GM23248 (cell line): ENCODE measurements around the gene USP10. TPM values are rescaled to one million over a fixed set of nuclear protein-coding genes. Genes with fewer than 3 reads are reported as not detected.

Experiments used
- DNase-seq: peaks from one replicate; pipeline ENCODE4 v3.0.0-alpha.2; 2015
- H2AFZ ChIP-seq: fragments of 200-600 bp; sonication (generic); 2 replicates; pipeline ENCODE4 v1.6.1; 2016; ENCODE audit warnings: antibody characterized with exemption
- H3F3A ChIP-seq: fragments of 200-600 bp; sonication (generic); 2 replicates; pipeline ENCODE4 v1.6.1; 2016; ENCODE audit warnings: mild to moderate bottlenecking, antibody characterized with exemption, mixed run types; ENCODE audit not compliant: insufficient read depth
- H3K27ac ChIP-seq: fragments of 200-600 bp; sonication (generic); 2 replicates; pipeline ENCODE4 v1.5.1; 2016; ENCODE audit warnings: mild to moderate bottlenecking
- H3K27me3 ChIP-seq: fragments of 200-600 bp; sonication (generic); replicated peaks from 2 replicates; pipeline ENCODE4 v1.6.1; 2016; ENCODE audit warnings: mild to moderate bottlenecking; ENCODE audit not compliant: insufficient read depth
- H3K36me3 ChIP-seq: fragments of 200-600 bp; sonication (generic); 2 replicates; pipeline ENCODE4 v1.6.1; 2016; ENCODE audit warnings: low read depth, mild to moderate bottlenecking
- H3K4me1 ChIP-seq: fragments of 200-600 bp; sonication (generic); 2 replicates; pipeline ENCODE4 v1.6.1; 2016; ENCODE audit warnings: mild to moderate bottlenecking; ENCODE audit not compliant: insufficient read depth
- H3K4me2 ChIP-seq: fragments of 200-600 bp; sonication (generic); one replicate; pipeline ENCODE4 v1.6.1; 2016; ENCODE audit warnings: mild to moderate bottlenecking; ENCODE audit not compliant: unreplicated experiment
- H3K4me3 ChIP-seq: fragments of 200-600 bp; sonication (generic); 2 replicates; pipeline ENCODE4 v1.5.1; 2016; ENCODE audit warnings: mild to moderate bottlenecking
- H3K79me2 ChIP-seq: fragments of 200-600 bp; sonication (generic); 2 replicates; pipeline ENCODE4 v1.6.1; 2016; ENCODE audit warnings: mild to moderate bottlenecking; ENCODE audit not compliant: insufficient read depth
- H3K9ac ChIP-seq: fragments of 200-600 bp; sonication (generic); 2 replicates; pipeline ENCODE4 v1.6.1; 2016; ENCODE audit warnings: mild to moderate bottlenecking
- H3K9me2 ChIP-seq: fragments of 200-600 bp; sonication (generic); 2 replicates; pipeline ENCODE4 v1.6.1; 2016; ENCODE audit warnings: mixed run types, mild to moderate bottlenecking, moderate library complexity; ENCODE audit not compliant: insufficient read depth
- H3K9me3 ChIP-seq: fragments of 200-600 bp; sonication (generic); one replicate; pipeline ENCODE4 v1.6.1; 2017; ENCODE audit warnings: low read depth
- H4K20me1 ChIP-seq: fragments of 200-600 bp; sonication (generic); 2 replicates; pipeline ENCODE4 v1.6.0; 2016; ENCODE audit not compliant: insufficient read depth
- EZH2 ChIP-seq: fragments of 200-600 bp; sonication (generic); IDR thresholded peaks from 2 replicates; pipeline ENCODE4 v1.6.1; 2018; ENCODE audit warnings: antibody characterized with exemption, mild to moderate bottlenecking; ENCODE audit not compliant: insufficient read depth, poor library complexity, severe bottlenecking
- EZH2phosphoT487 ChIP-seq: fragments of 200-600 bp; sonication (generic); IDR thresholded peaks from 2 replicates; pipeline ENCODE4 v1.6.1; 2018; ENCODE audit warnings: antibody characterized with exemption, moderate library complexity, mild to moderate bottlenecking, low read depth; ENCODE audit not compliant: insufficient read depth
- WGBS, 2 experiments: methylation state at CpG; one replicate each; pipeline ENCODE4 v1.1.6; 2015 to 2017; ENCODE audit warnings: low lambda C conversion rate in 2 of 2, low coverage in 1 of 2; ENCODE audit errors: missing lambda C conversion rate in 2 of 2; 5-methylcytosine and 5-hydroxymethylcytosine counted together
- in situ Hi-C: fragments of 300-500 bp; cut with MboI; formaldehyde crosslinking; loops from 2 replicates; pipeline ENCODE4 v1.15.0; 2020
- polyA plus RNA-seq: library from polyadenylated mRNA; unstranded; fragments of >200 nt; fragmentation: Nextera tagmentation; extraction: Ambion mirVana; gene quantifications from 2 replicates; pipeline ENCODE4 v1.2.1, GENCODE V29; 2016
- total RNA-seq: library from RNA; depleted of rRNA; stranded (reverse); fragments of >200 nt; shearing (Covaris generic); gene quantifications from 2 replicates; pipeline ENCODE4 v1.2.3, GENCODE V29; 2014

The USP10 gene
- total and polyA plus RNA-seq, 2 experiments from 2014 or later: 48.3 to 74.0 TPM

GRCh38 chr16:84804326-84804725 is 104.5 kb downstream of the USP10 start:
- 83 to 87% methylated on average over 10 of the region's 10 CpGs for WGBS, 2 experiments
- DNase-seq: no peak
- H3F3A ChIP-seq: 0 out of 2 replicates have a peak, but pooled peaks cover 8% of the 10 kb centered on the region
- no peaks in the 10 kb centered on the region for H3K79me2 ChIP-seq
- H3K4me1 ChIP-seq: no peaks in the 10 kb centered on the region
- in situ Hi-C loops: no loop called here
- no peak overlapping the region for H3K27ac ChIP-seq
- TF ChIP-seq EZH2: no peak
- no peak for TF ChIP-seq EZH2phosphoT487
- no peak overlapping the region for H3K9ac ChIP-seq
- no peak overlapping the region for H3K4me3 ChIP-seq
- no peaks in the 10 kb centered on the region for H3K9me3 ChIP-seq
- H3K27me3 ChIP-seq: no peaks in the 10 kb centered on the region
- H3K9me2 ChIP-seq: no peaks in the 10 kb centered on the region
- H3K4me2 ChIP-seq: no peak overlapping the region
- no peak overlapping the region for H2AFZ ChIP-seq
- H3K36me3 ChIP-seq: no peaks in the 10 kb centered on the region
- no peaks in the 10 kb centered on the region for H4K20me1 ChIP-seq

GRCh38 chr16:84806256-84806889 is 106.6 kb downstream of the USP10 start:
- no peak for TF ChIP-seq EZH2
- TF ChIP-seq EZH2phosphoT487: no peak
- Histone ChIP-seq H3K4me2 (no peak overlapping the region), H4K20me1 (no peaks in the 10 kb centered on the region), H3K27ac (peak overlapping the region; percentile 59), H2AFZ (peak overlapping the region; percentile 32; the same call in 1 of the 2 replicates), H3K9me2 (no peaks in the 10 kb centered on the region), H3K4me3 (no peak overlapping the region), H3F3A (0 out of 2 replicates have a peak, but pooled peaks cover 8% of the 10 kb centered on the region), H3K9ac (peak overlapping the region; percentile 18), H3K4me1 (peaks cover 10% of the 10 kb centered on the region; the same call in 1 of the 2 replicates), H3K79me2 (no peaks in the 10 kb centered on the region), H3K27me3 (no peaks in the 10 kb centered on the region), H3K9me3 (no peaks in the 10 kb centered on the region), H3K36me3 (no peaks in the 10 kb centered on the region)
- peak; percentile 88 for DNase-seq
- WGBS, 2 experiments: 33 to 39% methylated on average over 26 of the region's 26 CpGs
- in situ Hi-C loops: no loop called here

GRCh38 chr16:84806890-84807258 is 107.1 kb downstream of the USP10 start:
- Histone ChIP-seq H3K9me3 (no peaks in the 10 kb centered on the region), H3K79me2 (no peaks in the 10 kb centered on the region), H3K9ac (peak overlapping the region; percentile 51), H3F3A (0 out of 2 replicates have a peak, but pooled peaks cover 8% of the 10 kb centered on the region), H3K9me2 (no peaks in the 10 kb centered on the region), H4K20me1 (no peaks in the 10 kb centered on the region), H3K4me3 (no peak overlapping the region), H3K4me1 (peaks cover 10% of the 10 kb centered on the region; the same call in 1 of the 2 replicates), H3K27me3 (no peaks in the 10 kb centered on the region), H3K36me3 (no peaks in the 10 kb centered on the region), H2AFZ (peak overlapping the region; percentile 32; the same call in 1 of the 2 replicates), H3K4me2 (no peak overlapping the region), H3K27ac (peak overlapping the region; percentile 59)
- in situ Hi-C loops: no loop called here
- DNase-seq: no peak
- TF ChIP-seq EZH2phosphoT487 (no peak), EZH2 (no peak)
- WGBS, 2 experiments: 77 to 80% methylated on average over 10 of the region's 10 CpGs

- no peaks in the 10 kb centered on the region for H4K20me1 ChIP-seq
- H3K27ac ChIP-seq: no peak overlapping the region
- DNase-seq: no peak
- H3K36me3 ChIP-seq: no peaks in the 10 kb centered on the region
- no peaks in the 10 kb centered on the region for H3K79me2 ChIP-seq
- in situ Hi-C loops: no loop called here
- no peaks in the 10 kb centered on the region for H3K9me3 ChIP-seq
- H2AFZ ChIP-seq: no peak overlapping the region
- no peak overlapping the region for H3K9ac ChIP-seq
- H3K27me3 ChIP-seq: no peaks in the 10 kb centered on the region
- H3K4me3 ChIP-seq: no peak overlapping the region
- no peak overlapping the region for H3K4me2 ChIP-seq
- TF ChIP-seq EZH2phosphoT487: no peak
- TF ChIP-seq EZH2: no peak
- 0 out of 2 replicates have a peak, but pooled peaks cover 8% of the 10 kb centered on the region for H3F3A ChIP-seq
- WGBS, 2 experiments: 92 to 94% methylated on average over 7 of the region's 7 CpGs
- no peaks in the 10 kb centered on the region for H3K9me2 ChIP-seq
- H3K4me1 ChIP-seq: peaks cover 10% of the 10 kb centered on the region; the same call in 1 of the 2 replicates
These were observed 108.0 kb downstream of the USP10 start for GRCh38 chr16:84807776-84808175.
